Tibial nerve (tissue), 4 donors: ENCODE measurements around the gene TBC1D5.

Source experiments
- CTCF ChIP-seq, 5 experiments: fragments of 200-600 bp in 3 of 5; fragments of 450-650 bp in 2 of 5; sonication (generic) in 3 of 5; IDR thresholded peaks; one replicate each; pipeline ENCODE4 v1.5.1; 2016 to 2019; ENCODE audit warnings: antibody characterized with exemption in 5 of 5, mild to moderate bottlenecking in 3 of 5, moderate library complexity in 2 of 5
- EP300 ChIP-seq, 2 donors: sonication (generic); formaldehyde crosslinking; IDR thresholded peaks; one replicate each; pipeline ENCODE4 v1.6.1; 2017; ENCODE audit warnings: antibody characterized with exemption in 2 of 2, mild to moderate bottlenecking in 1 of 2
- POLR2A ChIP-seq, 2 donors: fragments of 450-650 bp; IDR thresholded peaks; one replicate each; pipeline ENCODE4 v1.6.1; 2017; ENCODE audit warnings: antibody characterized with exemption in 2 of 2, mild to moderate bottlenecking in 2 of 2, moderate library complexity in 2 of 2

- no peak for TF ChIP-seq CTCF (IDR thresholded peaks at IDR 0.05)
- TF ChIP-seq POLR2A (IDR thresholded peaks at IDR 0.05): no peak
- TF ChIP-seq EP300 (IDR thresholded peaks at IDR 0.05): no peak
Observed at GRCh38 chr3:17755836-17756235, 13.4 kb upstream of the TBC1D5 start.
